ENCODE measurements around the gene INHBE.
A peak's percentile ranks its signal among the peaks of the same experiment; 100 is the strongest.

The INHBE gene

GRCh38 chr12:57477710-57478681, 22.9 kb downstream of the INHBE start:
- Histone ChIP-seq H3K4ac (ENCODE audit: low read depth, low read length) (no peak overlapping the region), H3K23ac (ENCODE audit: low read length) (no peak overlapping the region), H3K4me3 (ENCODE audit: low read depth, low read length) (no peak overlapping the region), H3K36me3 (ENCODE audit: control insufficient read depth in 1 of 2, insufficient read depth in 2 of 2, low read length in 2 of 2) (no peaks in the 10 kb centered on the region), H3K9ac (ENCODE audit: low read length) (no peak overlapping the region), H3K27me3 (ENCODE audit: insufficient read depth, low read length) (peaks cover 34% of the 10 kb centered on the region), H3K27ac (ENCODE audit: low read depth, low read length) (no peak overlapping the region), H2AFZ (ENCODE audit: insufficient read depth, low read length, poor library complexity) (no peak overlapping the region), H4K91ac (ENCODE audit: low read depth, low read length) (no peak overlapping the region), H3K4me2 (ENCODE audit: low read length) (no peak overlapping the region), H3K9me3 (ENCODE audit: insufficient read depth, low read depth, low read length) (no peaks in the 10 kb centered on the region), H2BK5ac (ENCODE audit: low read depth, low read length, poor library complexity) (no peak overlapping the region), H4K8ac (ENCODE audit: low read depth, low read length) (no peak overlapping the region), H4K12ac (ENCODE audit: low read depth, low read length) (no peak overlapping the region), H3K79me1 (ENCODE audit: low read length) (no peaks in the 10 kb centered on the region), H3K14ac (ENCODE audit: low read length) (no peak overlapping the region), H3K18ac (ENCODE audit: low read length) (no peak overlapping the region), H3K79me2 (ENCODE audit: control insufficient read depth, insufficient read depth, low read length, poor library complexity) (no peaks in the 10 kb centered on the region), H2BK120ac (ENCODE audit: insufficient read depth, low read length, poor library complexity) (no peak overlapping the region), H3K4me1 (ENCODE audit: control insufficient read depth in 1 of 2, insufficient read depth in 2 of 2, low read length in 2 of 2) (peaks cover 7 to 11% of the 10 kb centered on the region in 2 experiments), H2BK12ac (ENCODE audit: low read length) (no peak overlapping the region), H2AK5ac (ENCODE audit: low read length) (no peak overlapping the region)
- no CpG with 5 or more reads among the region's 12 CpGs for WGBS (ENCODE audit: extremely low coverage, insufficient coverage, insufficient read length)
- peak; percentile 26 to 38 for DNase-seq

- H3K4me1 ChIP-seq (ENCODE audit: control insufficient read depth in 1 of 2, insufficient read depth in 2 of 2, low read length in 2 of 2) = peaks cover 11 to 13% of the 10 kb centered on the region in 2 experiments
- no peak overlapping the region for H3K4me3 ChIP-seq (ENCODE audit: low read depth, low read length)
- no peak overlapping the region for H2BK12ac ChIP-seq (ENCODE audit: low read length)
- no peak overlapping the region for H2AK5ac ChIP-seq (ENCODE audit: low read length)
- H3K4ac ChIP-seq (ENCODE audit: low read depth, low read length) = no peak overlapping the region
- no peak overlapping the region for H3K18ac ChIP-seq (ENCODE audit: low read length)
- no peak overlapping the region for H4K8ac ChIP-seq (ENCODE audit: low read depth, low read length)
- no peak overlapping the region for H3K9ac ChIP-seq (ENCODE audit: low read length)
- H2AFZ ChIP-seq (ENCODE audit: insufficient read depth, low read length, poor library complexity) = no peak overlapping the region
- H2BK5ac ChIP-seq (ENCODE audit: low read depth, low read length, poor library complexity) = no peak overlapping the region
- H3K36me3 ChIP-seq (ENCODE audit: control insufficient read depth in 1 of 2, insufficient read depth in 2 of 2, low read length in 2 of 2) = no peaks in the 10 kb centered on the region
- no peak overlapping the region for H3K4me2 ChIP-seq (ENCODE audit: low read length)
- H3K14ac ChIP-seq (ENCODE audit: low read length) = no peak overlapping the region
- H3K23ac ChIP-seq (ENCODE audit: low read length) = no peak overlapping the region
- WGBS (ENCODE audit: extremely low coverage, insufficient coverage, insufficient read length) = no CpG with 5 or more reads among the region's 10 CpGs
- H3K27me3 ChIP-seq (ENCODE audit: insufficient read depth, low read length) = peaks cover 28% of the 10 kb centered on the region
- no peak overlapping the region for H2BK120ac ChIP-seq (ENCODE audit: insufficient read depth, low read length, poor library complexity)
- H3K79me1 ChIP-seq (ENCODE audit: low read length) = no peaks in the 10 kb centered on the region
- H4K91ac ChIP-seq (ENCODE audit: low read depth, low read length) = no peak overlapping the region
- no peak overlapping the region for H3K27ac ChIP-seq (ENCODE audit: low read depth, low read length)
- H3K9me3 ChIP-seq (ENCODE audit: insufficient read depth, low read depth, low read length) = no peaks in the 10 kb centered on the region
- H4K12ac ChIP-seq (ENCODE audit: low read depth, low read length) = no peak overlapping the region
- no peak for DNase-seq
- H3K79me2 ChIP-seq (ENCODE audit: control insufficient read depth, insufficient read depth, low read length, poor library complexity) = no peaks in the 10 kb centered on the region
These were observed 23.9 kb downstream of the INHBE start for GRCh38 chr12:57479043-57479375.

GRCh38 chr12:57479376-57480115, 24.4 kb downstream of the INHBE start, which contains the start of gene ARHGAP9:
ARHGAP9 (minus strand) TSS chr12:57479866; CDS start chr12:57479406, 460 bp downstream.
- no CpG with 5 or more reads among the region's 6 CpGs for WGBS (ENCODE audit: extremely low coverage, insufficient coverage, insufficient read length)
- no peak for DNase-seq
- H3K4me3 ChIP-seq (ENCODE audit: low read depth, low read length) = no peak within 1 kb of the TSS

GRCh38 chr12:57481671-57482070, 26.6 kb downstream of the INHBE start:
- Histone ChIP-seq H2BK12ac (ENCODE audit: low read length) (no peak overlapping the region), H3K4ac (ENCODE audit: low read depth, low read length) (no peak overlapping the region), H3K36me3 (ENCODE audit: control insufficient read depth in 1 of 2, insufficient read depth in 2 of 2, low read length in 2 of 2) (no peaks in the 10 kb centered on the region), H4K12ac (ENCODE audit: low read depth, low read length) (no peak overlapping the region), H3K4me2 (ENCODE audit: low read length) (no peak overlapping the region), H4K8ac (ENCODE audit: low read depth, low read length) (no peak overlapping the region), H2AFZ (ENCODE audit: insufficient read depth, low read length, poor library complexity) (no peak overlapping the region), H3K4me1 (ENCODE audit: control insufficient read depth in 1 of 2, insufficient read depth in 2 of 2, low read length in 2 of 2) (peaks cover 3 to 4% of the 10 kb centered on the region in 2 experiments), H2BK120ac (ENCODE audit: insufficient read depth, low read length, poor library complexity) (no peak overlapping the region), H3K79me1 (ENCODE audit: low read length) (no peaks in the 10 kb centered on the region), H4K91ac (ENCODE audit: low read depth, low read length) (no peak overlapping the region), H3K27ac (ENCODE audit: low read depth, low read length) (no peak overlapping the region), H3K27me3 (ENCODE audit: insufficient read depth, low read length) (peaks cover 1% of the 10 kb centered on the region), H2AK5ac (ENCODE audit: low read length) (no peak overlapping the region), H3K4me3 (ENCODE audit: low read depth, low read length) (no peak overlapping the region), H2BK5ac (ENCODE audit: low read depth, low read length, poor library complexity) (no peak overlapping the region), H3K14ac (ENCODE audit: low read length) (no peak overlapping the region), H3K79me2 (ENCODE audit: control insufficient read depth, insufficient read depth, low read length, poor library complexity) (no peaks in the 10 kb centered on the region), H3K9ac (ENCODE audit: low read length) (no peak overlapping the region), H3K9me3 (ENCODE audit: insufficient read depth, low read depth, low read length) (no peaks in the 10 kb centered on the region), H3K23ac (ENCODE audit: low read length) (no peak overlapping the region), H3K18ac (ENCODE audit: low read length) (no peak overlapping the region)
- no peak for DNase-seq
- WGBS (ENCODE audit: extremely low coverage, insufficient coverage, insufficient read length) = no CpG with 5 or more reads among the region's 1 CpG

More at GRCh38 chr12:57479376-57480115, 24.4 kb downstream of the INHBE start, which contains the start of gene ARHGAP9:
- Histone ChIP-seq H2BK120ac (ENCODE audit: insufficient read depth, low read length, poor library complexity) (no peak within 1 kb of the TSS), H3K23ac (ENCODE audit: low read length) (no peak within 1 kb of the TSS), H2BK5ac (ENCODE audit: low read depth, low read length, poor library complexity) (no peak within 1 kb of the TSS), H3K27ac (ENCODE audit: low read depth, low read length) (no peak within 1 kb of the TSS), H2BK12ac (ENCODE audit: low read length) (no peak within 1 kb of the TSS), H3K79me1 (ENCODE audit: low read length) (no peaks in the 10 kb centered on the region), H3K4ac (ENCODE audit: low read depth, low read length) (no peak within 1 kb of the TSS), H3K79me2 (ENCODE audit: control insufficient read depth, insufficient read depth, low read length, poor library complexity) (no peaks in the 10 kb centered on the region), H4K12ac (ENCODE audit: low read depth, low read length) (no peak within 1 kb of the TSS), H4K91ac (ENCODE audit: low read depth, low read length) (no peak within 1 kb of the TSS), H3K4me1 (ENCODE audit: control insufficient read depth in 1 of 2, insufficient read depth in 2 of 2, low read length in 2 of 2) (peaks cover 11 to 13% of the 10 kb centered on the region in 2 experiments), H2AFZ (ENCODE audit: insufficient read depth, low read length, poor library complexity) (no peak within 1 kb of the TSS), H3K4me2 (ENCODE audit: low read length) (no peak within 1 kb of the TSS), H3K27me3 (ENCODE audit: insufficient read depth, low read length) (peaks cover 22% of the 10 kb centered on the region), H4K8ac (ENCODE audit: low read depth, low read length) (no peak within 1 kb of the TSS), H3K9me3 (ENCODE audit: insufficient read depth, low read depth, low read length) (no peaks in the 10 kb centered on the region), H3K9ac (ENCODE audit: low read length) (no peak within 1 kb of the TSS), H3K18ac (ENCODE audit: low read length) (no peak within 1 kb of the TSS), H3K36me3 (ENCODE audit: control insufficient read depth in 1 of 2, insufficient read depth in 2 of 2, low read length in 2 of 2) (no peaks in the 10 kb centered on the region), H2AK5ac (ENCODE audit: low read length) (no peak within 1 kb of the TSS), H3K14ac (ENCODE audit: low read length) (no peak within 1 kb of the TSS)

All from trophoblast cell (in vitro differentiated cells and primary cell).